ENCODE data around the gene HDAC4. TPM values are rescaled to one million over a fixed set of nuclear protein-coding genes. Genes with fewer than 3 reads are reported as not detected.

The HDAC4 gene
- total and polyA plus RNA-seq, 2 of the 4 experiments (the other 2 are of a cell fraction), result 4.1 to 7.2 TPM

GRCh38 chr2:239405071-239405470 is 4.3 kb upstream of the HDAC4 start:
- no peaks in the 10 kb centered on the region for H3K4me1 ChIP-seq (ENCODE audit: control insufficient read depth, insufficient read depth, low read length)
- H3K79me1 ChIP-seq (ENCODE audit: low read depth in 1 of 2, low read length in 2 of 2), result no peaks in the 10 kb centered on the region
- H2BK5ac ChIP-seq (ENCODE audit: low read depth, low read length, poor library complexity, severe bottlenecking), result no peak overlapping the region
- no CpG with 5 or more reads among the region's 6 CpGs for WGBS, 2 experiments (ENCODE audit: extremely low coverage in 2 of 2, insufficient read length in 1 of 2)
- in situ Hi-C loops (cut with MboI; ENCODE audit: low sequenced_read_pairs) (no loop called here), dilution Hi-C loops (cut with HindIII; ENCODE audit: low sequenced_read_pairs, unreplicated experiment) (no loop called here), intact Hi-C loops (cut with micrococcal nuclease) (loop anchor here (10.0 kb wide), 1 partner anchor 370 kb away; no protein-coding TSS in a partner anchor)
- no peak overlapping the region for H2BK15ac ChIP-seq (ENCODE audit: low read depth, low read length)
- no peak overlapping the region for H3K27ac ChIP-seq (ENCODE audit: insufficient read depth, low read length)
- no peak overlapping the region for H3K4ac ChIP-seq (ENCODE audit: low read depth, low read length)
- no peaks in the 10 kb centered on the region for H3K9me1 ChIP-seq (ENCODE audit: insufficient read depth, low read length)
- no peak for ATAC-seq (ENCODE audit: low read depth)
- H4K5ac ChIP-seq (ENCODE audit: low read depth, low read length), result no peak overlapping the region
- H3K23ac ChIP-seq (ENCODE audit: low read depth, low read length), result no peak overlapping the region
- no peak overlapping the region for H2AFZ ChIP-seq (replicated peaks; ENCODE audit: low read length, poor library complexity)
- peaks cover 3% of the 10 kb centered on the region for H3K27me3 ChIP-seq (ENCODE audit: control insufficient read depth, insufficient read depth, low read length)
- H3K4me3 ChIP-seq (ENCODE audit: insufficient read depth, low read depth, low read length), result no peak overlapping the region
- H2AK9ac ChIP-seq (replicated peaks; ENCODE audit: low read depth, low read length, poor library complexity), result no peak overlapping the region
- H3K18ac ChIP-seq (ENCODE audit: low read depth, low read length), result no peak overlapping the region
- no peak for DNase-seq
- no peak overlapping the region for H4K8ac ChIP-seq (ENCODE audit: low read depth in 2 of 2, low read length in 2 of 2)
- H3K14ac ChIP-seq (replicated peaks; ENCODE audit: low read depth, low read length), result no peak overlapping the region
- TF ChIP-seq MAFK (IDR thresholded peaks at IDR 0.05; ENCODE audit: low read depth, low read length), result no peak
- TF ChIP-seq RFX5 (IDR thresholded peaks at IDR 0.05; ENCODE audit: low read depth, low read length), result no peak
- no peak for TF ChIP-seq CTCF (conservative IDR thresholded peaks at IDR 0.05; ENCODE audit: low read depth, low read length)
- TF ChIP-seq NFE2L2 (IDR thresholded peaks at IDR 0.05; ENCODE audit: low read depth, low read length), result no peak
- no peak for TF ChIP-seq MXI1 (IDR thresholded peaks at IDR 0.05; ENCODE audit: borderline replicate concordance, low read depth, low read length)
- TF ChIP-seq CHD1 (IDR thresholded peaks at IDR 0.05; ENCODE audit: low read depth, low read length), result no peak
- no peak for TF ChIP-seq MAZ (IDR thresholded peaks at IDR 0.05; ENCODE audit: borderline replicate concordance, low read depth, low read length)
- TF ChIP-seq SMC3 (IDR thresholded peaks at IDR 0.05; ENCODE audit: low read depth, low read length), result no peak
- no peaks in the 10 kb centered on the region for H3K9me3 ChIP-seq (ENCODE audit: control insufficient read depth, insufficient read depth, low read length)
- no peak overlapping the region for H3K56ac ChIP-seq (ENCODE audit: extremely low read depth, insufficient read depth, low read length)
- no peak overlapping the region for H4K91ac ChIP-seq (ENCODE audit: insufficient read depth, low read depth, low read length)
- H2AK5ac ChIP-seq (ENCODE audit: low read depth, low read length), result no peak overlapping the region
- no peaks in the 10 kb centered on the region for H4K20me1 ChIP-seq (ENCODE audit: insufficient read depth, low read length)
- no peak overlapping the region for H3K9ac ChIP-seq (ENCODE audit: low read depth, low read length)
- no peak overlapping the region for H2BK20ac ChIP-seq (ENCODE audit: low read depth, low read length)
- CTCF ChIA-PET, result interaction anchor here (1.1 kb wide), 1 partner anchor 15 kb away, joined by 3 read pairs; no protein-coding TSS in a partner anchor
- H3K4me2 ChIP-seq (ENCODE audit: low read depth, low read length), result no peak overlapping the region
- H2BK120ac ChIP-seq (ENCODE audit: low read depth, low read length), result no peak overlapping the region
- no peaks in the 10 kb centered on the region for H3K36me3 ChIP-seq (ENCODE audit: control insufficient read depth, insufficient read depth, low read length)
- BruUV-seq (replicated peaks), result no TSS peak
- POLR2A ChIA-PET (ENCODE audit: unreplicated experiment), result no interaction called here

Measured in IMR-90 (cell line).